ENCODE measurements around the gene ITPR3. TPM values are rescaled to one million over a fixed set of nuclear protein-coding genes. Genes with fewer than 3 reads are reported as not detected.

The ITPR3 gene
- total and polyA plus RNA-seq, 2 donors from 2014 or later, result 4.2 to 86.3 TPM

- TF ChIP-seq CTCF (IDR thresholded peaks at IDR 0.05; ENCODE audit: borderline replicate concordance, extremely low read depth, insufficient read depth), result no peak
- no peak overlapping the region for H3K4me3 ChIP-seq (ENCODE audit: low read length in 3 of 3)
- H3K27ac ChIP-seq (ENCODE audit: low read depth in 2 of 2, low read length in 2 of 2), result no peak overlapping the region
- H3K9ac ChIP-seq (ENCODE audit: low read length in 3 of 3), result no peak overlapping the region
- H3K27me3 ChIP-seq (ENCODE audit: control insufficient read depth, insufficient read depth, low read length), result no peaks in the 10 kb centered on the region
- peaks cover 2 to 6% (median 3%) of the 10 kb centered on the region in 3 donors for H3K4me1 ChIP-seq (ENCODE audit: control insufficient read depth in 2 of 3, insufficient read depth in 2 of 3, low read depth in 1 of 3, low read length in 3 of 3)
- DNase-seq, result no peak
- no peaks in the 10 kb centered on the region for H3K9me3 ChIP-seq (ENCODE audit: control insufficient read depth in 2 of 3, insufficient read depth in 1 of 3, low read length in 3 of 3)
- no peak for FAIRE-seq
- H3K36me3 ChIP-seq (ENCODE audit: control insufficient read depth in 2 of 3, insufficient read depth in 3 of 3, low read length in 3 of 3), result no peaks in the 10 kb centered on the region
- intact Hi-C loops (cut with DNase I), result no loop called here
These were observed 118.4 kb downstream of the ITPR3 start for GRCh38 chr6:33739571-33739970.

GRCh38 chr6:33740204-33740608, 119.1 kb downstream of the ITPR3 start:
- DNase-seq (no peak), FAIRE-seq (no peak)
- Histone ChIP-seq H3K27ac (ENCODE audit: low read depth in 2 of 2, low read length in 2 of 2) (no peak overlapping the region), H3K4me1 (ENCODE audit: control insufficient read depth in 2 of 3, insufficient read depth in 2 of 3, low read depth in 1 of 3, low read length in 3 of 3) (peaks cover 2 to 13% (median 5%) of the 10 kb centered on the region in 3 donors), H3K27me3 (ENCODE audit: control insufficient read depth, insufficient read depth, low read length) (no peaks in the 10 kb centered on the region), H3K36me3 (ENCODE audit: control insufficient read depth in 2 of 3, insufficient read depth in 3 of 3, low read length in 3 of 3) (no peaks in the 10 kb centered on the region), H3K9ac (ENCODE audit: low read length in 3 of 3) (no peak overlapping the region), H3K4me3 (ENCODE audit: low read length in 3 of 3) (no peak overlapping the region), H3K9me3 (ENCODE audit: control insufficient read depth in 2 of 3, insufficient read depth in 1 of 3, low read length in 3 of 3) (no peaks in the 10 kb centered on the region)
- intact Hi-C loops (cut with DNase I), result loop anchor here (10.0 kb wide), 1 partner anchor 285 kb away; no protein-coding TSS in a partner anchor
- no peak for TF ChIP-seq CTCF (IDR thresholded peaks at IDR 0.05; ENCODE audit: borderline replicate concordance, extremely low read depth, insufficient read depth)

GRCh38 chr6:33740794-33741193, 119.7 kb downstream of the ITPR3 start:
- H3K27me3 ChIP-seq (ENCODE audit: control insufficient read depth, insufficient read depth, low read length), result no peaks in the 10 kb centered on the region
- no peak overlapping the region for H3K27ac ChIP-seq (ENCODE audit: low read depth in 2 of 2, low read length in 2 of 2)
- H3K9ac ChIP-seq (ENCODE audit: low read length in 3 of 3), result no peak overlapping the region
- TF ChIP-seq CTCF (IDR thresholded peaks at IDR 0.05; ENCODE audit: borderline replicate concordance, extremely low read depth, insufficient read depth), result no peak
- H3K4me1 ChIP-seq (ENCODE audit: control insufficient read depth in 2 of 3, insufficient read depth in 2 of 3, low read depth in 1 of 3, low read length in 3 of 3), result peaks cover 4 to 13% (median 8%) of the 10 kb centered on the region in 3 donors
- H3K9me3 ChIP-seq (ENCODE audit: control insufficient read depth in 2 of 3, insufficient read depth in 1 of 3, low read length in 3 of 3), result no peaks in the 10 kb centered on the region
- no peak overlapping the region for H3K4me3 ChIP-seq (ENCODE audit: low read length in 3 of 3)
- DNase-seq (no peak), FAIRE-seq (no peak)
- no peaks in the 10 kb centered on the region for H3K36me3 ChIP-seq (ENCODE audit: control insufficient read depth in 2 of 3, insufficient read depth in 3 of 3, low read length in 3 of 3)
- intact Hi-C loops (cut with DNase I), result loop anchor here (10.0 kb wide), 1 partner anchor 284 kb away; no protein-coding TSS in a partner anchor

GRCh38 chr6:33742092-33742491, 121.0 kb downstream of the ITPR3 start:
- FAIRE-seq, result no peak
- TF ChIP-seq CTCF (IDR thresholded peaks at IDR 0.05; ENCODE audit: borderline replicate concordance, extremely low read depth, insufficient read depth), result no peak
- Histone ChIP-seq H3K9me3 (ENCODE audit: control insufficient read depth in 2 of 3, insufficient read depth in 1 of 3, low read length in 3 of 3) (no peaks in the 10 kb centered on the region), H3K4me1 (ENCODE audit: control insufficient read depth in 2 of 3, insufficient read depth in 2 of 3, low read depth in 1 of 3, low read length in 3 of 3) (peaks cover 4 to 14% (median 13%) of the 10 kb centered on the region in 3 donors), H3K4me3 (ENCODE audit: low read length in 3 of 3) (no peak overlapping the region), H3K9ac (ENCODE audit: low read length in 3 of 3) (no peak overlapping the region), H3K27me3 (ENCODE audit: control insufficient read depth, insufficient read depth, low read length) (no peaks in the 10 kb centered on the region), H3K36me3 (ENCODE audit: control insufficient read depth in 2 of 3, insufficient read depth in 3 of 3, low read length in 3 of 3) (no peaks in the 10 kb centered on the region), H3K27ac (ENCODE audit: low read depth in 2 of 2, low read length in 2 of 2) (no peak overlapping the region)
- intact Hi-C loops (cut with DNase I), result loop anchor here (10.0 kb wide), 1 partner anchor 283 kb away; no protein-coding TSS in a partner anchor
- no peak for DNase-seq

All from kidney (tissue), 14 donors.